22Rv1 (cell line): ENCODE measurements around the gene IFT88.

ENCODE experiments used
- ZFX ChIP-seq: fragments of 450-650 bp; IDR thresholded peaks from 2 replicates; pipeline ENCODE4 v1.6.1; 2017; ENCODE audit warnings: antibody characterized with exemption, borderline replicate concordance
- TF ChIP-seq, protein P1 (sequence below): fragments of 450-650 bp; IDR thresholded peaks from 2 replicates; pipeline ENCODE4 v1.5.1; 2017; ENCODE audit warnings: mild to moderate bottlenecking

DNA sequence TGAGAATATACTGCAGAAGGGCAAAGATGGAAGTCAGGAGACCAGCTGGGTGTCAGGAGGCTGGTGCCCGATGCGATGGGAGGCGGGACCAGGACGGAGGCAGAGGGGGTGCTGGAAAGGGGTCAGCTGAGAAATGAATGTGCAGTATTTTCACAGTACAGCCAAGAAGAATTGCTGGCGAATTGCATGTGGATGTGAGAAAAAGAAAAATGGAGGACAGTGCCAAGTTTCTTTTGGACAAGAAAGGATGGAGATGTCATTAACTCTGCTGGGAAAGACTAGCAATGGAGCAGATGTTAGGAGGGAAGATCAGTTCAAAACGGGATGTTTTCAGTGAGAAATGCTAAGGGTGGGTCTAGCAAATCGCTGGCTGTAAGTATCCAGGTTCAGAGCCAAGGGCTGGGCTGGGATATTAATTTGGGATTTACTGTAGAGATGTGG is 48.3 kb upstream of the IFT88 start:
- TF ChIP-seq, protein P1, sequence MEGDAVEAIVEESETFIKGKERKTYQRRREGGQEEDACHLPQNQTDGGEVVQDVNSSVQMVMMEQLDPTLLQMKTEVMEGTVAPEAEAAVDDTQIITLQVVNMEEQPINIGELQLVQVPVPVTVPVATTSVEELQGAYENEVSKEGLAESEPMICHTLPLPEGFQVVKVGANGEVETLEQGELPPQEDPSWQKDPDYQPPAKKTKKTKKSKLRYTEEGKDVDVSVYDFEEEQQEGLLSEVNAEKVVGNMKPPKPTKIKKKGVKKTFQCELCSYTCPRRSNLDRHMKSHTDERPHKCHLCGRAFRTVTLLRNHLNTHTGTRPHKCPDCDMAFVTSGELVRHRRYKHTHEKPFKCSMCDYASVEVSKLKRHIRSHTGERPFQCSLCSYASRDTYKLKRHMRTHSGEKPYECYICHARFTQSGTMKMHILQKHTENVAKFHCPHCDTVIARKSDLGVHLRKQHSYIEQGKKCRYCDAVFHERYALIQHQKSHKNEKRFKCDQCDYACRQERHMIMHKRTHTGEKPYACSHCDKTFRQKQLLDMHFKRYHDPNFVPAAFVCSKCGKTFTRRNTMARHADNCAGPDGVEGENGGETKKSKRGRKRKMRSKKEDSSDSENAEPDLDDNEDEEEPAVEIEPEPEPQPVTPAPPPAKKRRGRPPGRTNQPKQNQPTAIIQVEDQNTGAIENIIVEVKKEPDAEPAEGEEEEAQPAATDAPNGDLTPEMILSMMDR = no peak
- TF ChIP-seq ZFX = no peak
